SW 1271 (cell line): ENCODE measurements around the gene SIGLEC9.
"Not testable (repeated sequence)": the region's sequence is repeated elsewhere in the genome, so short reads cannot be mapped to it uniquely, and the experiment has no call there.

Source experiments
- DNase-seq, 2 experiments: peaks; one replicate each; lab custom pipeline; 2025; lab: John Stamatoyannopoulos, UW

Gene SIGLEC9

GRCh38 chr19:51123802-51124201, 904 bp upstream of the SIGLEC9 start:
- DNase-seq = no peak

- DNase-seq = no peak
Observed at GRCh38 chr19:51124216-51124615, 490 bp upstream of the SIGLEC9 start.

- DNase-seq = no peak
Observed at GRCh38 chr19:51125421-51126075, 842 bp downstream of the SIGLEC9 start.

- DNase-seq = no peak
Observed at GRCh38 chr19:51127032-51127431, 2.3 kb downstream of the SIGLEC9 start.

- no peak for DNase-seq
Observed at GRCh38 chr19:51127755-51128154, 3.0 kb downstream of the SIGLEC9 start.

- no peak for DNase-seq
Observed at GRCh38 chr19:51128227-51128626, 3.5 kb downstream of the SIGLEC9 start.

GRCh38 chr19:51129716-51130115, 5.0 kb downstream of the SIGLEC9 start:
- no peak for DNase-seq

- no peak for DNase-seq
Observed at GRCh38 chr19:51131780-51132680, 7.3 kb downstream of the SIGLEC9 start.

GRCh38 chr19:51135004-51135403, 10.3 kb downstream of the SIGLEC9 start:
- no peak for DNase-seq

- DNase-seq = no peak
Observed at GRCh38 chr19:51135986-51136762, 11.5 kb downstream of the SIGLEC9 start.

GRCh38 chr19:51136851-51137551, 12.3 kb downstream of the SIGLEC9 start:
- no peak for DNase-seq

GRCh38 chr19:51137792-51138425, 13.2 kb downstream of the SIGLEC9 start:
- DNase-seq = no peak

GRCh38 chr19:51138549-51138979, 13.9 kb downstream of the SIGLEC9 start:
- no peak for DNase-seq

- no peak for DNase-seq
Observed at GRCh38 chr19:51139299-51140014, 14.8 kb downstream of the SIGLEC9 start.

- DNase-seq = no peak
Observed at GRCh38 chr19:51140441-51140840, 15.7 kb downstream of the SIGLEC9 start.

GRCh38 chr19:51141181-51141580, 16.5 kb downstream of the SIGLEC9 start:
- DNase-seq = no peak

GRCh38 chr19:51142119-51142518, 17.4 kb downstream of the SIGLEC9 start, which contains the start of gene SIGLEC7:
Gene SIGLEC7 (plus strand): TSS chr19:51142301. CDS start chr19:51142370, 69 bp downstream.
- no peak for DNase-seq

- DNase-seq = not testable (repeated sequence)
Observed at GRCh38 chr19:51142809-51143475, 18.2 kb downstream of the SIGLEC9 start.

GRCh38 chr19:51143486-51143885, 18.8 kb downstream of the SIGLEC9 start:
- DNase-seq = no peak

GRCh38 chr19:51144482-51145045, 19.9 kb downstream of the SIGLEC9 start:
- DNase-seq = no peak
